GM19395 (cell line): ENCODE data around the gene PEX5L.

Experiments used
- ATAC-seq: cut with Tn5 transposase; IDR thresholded peaks from one replicate; pipeline ENCODE4 v1.9.1; 2021; ENCODE audit warnings: mild to moderate bottlenecking, moderate library complexity; ENCODE audit not compliant: unreplicated experiment

The PEX5L gene

DNA sequence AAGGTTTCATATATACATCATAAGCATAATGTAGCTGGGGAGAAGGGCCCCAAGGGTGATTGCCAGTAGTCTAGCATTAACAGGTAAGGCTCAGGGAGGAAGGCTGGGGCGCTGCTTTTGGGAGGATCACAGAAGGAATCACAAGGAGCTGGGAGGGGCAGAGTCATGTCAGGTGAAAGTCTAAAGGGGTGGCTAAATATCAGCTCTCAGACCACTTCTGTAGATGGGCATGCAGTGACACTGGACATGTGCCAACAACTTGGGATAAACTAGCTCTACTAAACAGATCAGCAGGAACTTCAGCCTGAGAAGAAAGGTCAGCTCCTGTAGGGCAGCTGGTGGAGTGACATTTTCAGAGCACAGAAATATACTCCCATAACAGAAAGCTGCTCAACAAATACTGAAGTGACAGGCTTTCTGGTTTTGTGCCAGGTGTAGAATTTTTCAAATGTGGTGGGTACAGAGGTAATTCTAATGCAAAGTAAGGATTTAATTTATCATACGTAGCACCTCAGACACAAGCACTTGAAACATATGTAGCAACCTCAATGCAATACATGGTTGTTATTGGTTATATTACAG is 79.4 kb downstream of the PEX5L start:
- no peak for ATAC-seq

DNA sequence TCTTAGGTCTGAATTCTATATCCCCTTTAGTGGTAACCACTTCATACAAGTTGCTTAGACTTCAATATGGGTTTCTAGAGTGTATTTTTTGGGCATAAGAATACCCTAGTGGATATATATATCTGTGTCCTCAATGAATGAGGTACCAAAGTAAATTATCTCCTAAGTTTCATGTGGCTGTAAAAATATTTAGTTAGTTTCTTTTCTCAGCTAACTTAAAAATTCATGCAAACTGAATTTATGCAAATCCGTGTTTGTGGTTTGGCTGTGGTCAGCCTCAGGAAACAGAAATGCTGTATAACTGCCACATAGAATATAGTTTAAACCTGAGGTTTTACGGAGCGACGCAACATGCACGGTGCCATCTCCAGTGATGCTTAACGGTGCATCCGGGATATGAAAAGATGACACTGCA is 80.3 kb downstream of the PEX5L start:
- peak; percentile 93 for ATAC-seq

DNA sequence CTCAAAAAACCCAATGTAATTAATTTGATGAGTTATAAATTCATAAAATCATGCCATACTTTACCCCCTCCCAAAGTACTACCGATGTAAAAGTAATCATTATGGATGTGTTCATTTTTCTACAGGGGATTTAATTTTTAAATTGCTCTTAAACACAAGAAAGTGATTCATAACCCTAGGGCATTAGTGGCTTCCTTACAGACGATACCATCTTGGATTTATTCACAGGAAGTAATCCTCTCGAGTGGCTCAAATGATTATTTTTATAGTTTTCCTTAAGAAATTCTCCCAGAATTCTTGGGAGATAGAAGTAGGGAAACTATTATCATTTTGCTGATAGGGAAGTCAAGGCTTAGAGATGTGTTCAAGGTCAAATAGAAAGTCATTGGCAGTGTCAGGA is 80.9 kb downstream of the PEX5L start:
- ATAC-seq: no peak

DNA sequence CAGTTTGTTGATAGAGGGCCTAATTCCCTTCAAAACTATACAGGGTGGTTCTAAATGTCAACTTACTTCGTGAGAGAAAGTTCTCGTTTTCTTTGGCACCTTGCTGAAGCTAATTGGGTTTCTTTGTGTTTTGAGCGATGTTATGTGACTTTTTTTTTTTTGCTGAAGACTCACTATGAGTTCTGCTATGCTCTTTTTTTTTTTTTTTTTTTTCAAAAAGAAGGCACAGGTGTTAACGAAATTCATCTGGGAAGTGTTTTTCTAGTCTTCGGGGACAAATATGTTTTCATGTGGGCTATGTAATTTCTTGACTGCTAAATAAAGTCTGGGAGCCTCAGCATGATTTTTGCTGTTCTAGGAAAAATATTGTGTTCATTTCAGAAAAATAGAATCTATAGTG is 81.5 kb downstream of the PEX5L start:
- ATAC-seq: no peak

DNA sequence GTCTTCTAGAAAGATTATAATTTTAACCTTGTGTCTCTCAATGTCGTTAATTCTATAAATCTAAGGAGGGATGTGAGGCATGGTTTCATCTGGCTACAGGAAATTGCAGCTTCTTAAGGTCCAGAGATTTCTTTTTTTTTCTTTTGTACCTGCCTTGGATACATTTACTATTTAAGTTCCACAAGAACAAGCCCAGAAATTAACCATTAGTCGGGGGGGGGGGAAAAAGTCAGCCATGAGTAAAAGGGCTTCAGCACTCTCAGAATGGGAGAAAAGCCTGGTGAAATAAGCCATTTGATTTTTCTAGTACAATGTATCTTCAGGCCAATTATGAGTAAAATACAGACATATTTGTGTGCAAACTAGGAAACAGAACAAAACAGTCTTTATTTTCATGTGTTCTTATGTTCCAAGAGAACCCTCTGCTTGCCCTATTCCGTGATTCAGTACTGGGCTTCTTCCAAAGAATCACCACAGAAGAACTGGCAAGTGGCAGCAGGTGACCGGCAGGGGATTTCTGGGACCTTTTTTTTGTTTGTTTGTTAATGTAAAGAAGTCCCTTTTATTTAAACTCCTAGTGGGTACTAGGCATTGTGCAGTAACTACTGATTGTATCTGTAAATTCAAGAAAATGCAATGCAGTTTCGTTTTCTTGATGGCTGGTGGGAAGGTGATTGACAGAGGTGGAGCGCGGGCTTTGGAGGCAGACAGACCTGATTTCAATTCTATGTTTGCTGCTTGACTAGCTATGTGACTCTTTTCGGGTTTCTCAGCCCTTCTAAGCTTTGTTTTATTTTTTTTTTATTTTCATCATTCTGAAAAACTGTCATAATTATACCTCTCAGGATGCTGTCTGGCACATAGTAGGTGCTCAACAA is 82.5 kb downstream of the PEX5L start:
- no peak for ATAC-seq

DNA sequence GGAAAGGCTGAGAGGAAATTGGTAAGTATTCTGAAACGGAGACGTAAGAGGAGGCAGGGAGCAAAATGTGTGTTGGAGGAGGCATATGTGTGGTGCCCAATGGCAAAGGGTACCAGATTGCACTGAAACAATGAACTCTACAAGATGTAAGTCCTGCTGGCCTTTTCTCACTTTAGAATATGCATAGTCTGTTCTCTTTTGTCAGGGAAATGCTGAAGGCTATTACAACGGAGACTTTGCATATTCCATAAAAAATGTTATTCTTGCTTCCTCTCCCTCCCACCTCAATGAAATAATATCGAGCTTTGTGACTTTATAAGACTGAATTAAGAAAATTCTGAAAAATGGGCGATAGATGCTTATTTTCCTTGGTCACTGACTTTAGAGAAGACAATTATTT is 85.9 kb downstream of the PEX5L start:
- ATAC-seq: no peak

DNA sequence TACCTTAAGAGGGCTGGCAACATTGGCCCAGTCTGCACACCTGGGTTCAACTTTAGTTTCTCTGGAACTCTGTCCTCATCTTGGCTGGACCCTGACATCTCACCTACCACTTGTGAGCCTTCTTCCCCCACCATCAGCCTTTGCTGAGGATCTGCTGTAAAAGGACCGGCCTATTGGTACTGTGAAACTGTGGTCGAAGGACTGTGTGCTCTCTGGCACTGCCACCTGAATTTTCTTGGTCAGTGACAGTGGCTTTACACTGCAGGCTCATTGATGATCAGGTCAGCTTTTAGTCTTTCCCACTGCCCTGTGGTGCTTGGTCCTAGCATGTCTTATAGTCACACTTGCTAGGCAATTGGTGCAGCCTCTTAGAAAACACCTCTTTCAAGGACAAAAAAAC is 86.9 kb downstream of the PEX5L start:
- peak; percentile 26 for ATAC-seq

DNA sequence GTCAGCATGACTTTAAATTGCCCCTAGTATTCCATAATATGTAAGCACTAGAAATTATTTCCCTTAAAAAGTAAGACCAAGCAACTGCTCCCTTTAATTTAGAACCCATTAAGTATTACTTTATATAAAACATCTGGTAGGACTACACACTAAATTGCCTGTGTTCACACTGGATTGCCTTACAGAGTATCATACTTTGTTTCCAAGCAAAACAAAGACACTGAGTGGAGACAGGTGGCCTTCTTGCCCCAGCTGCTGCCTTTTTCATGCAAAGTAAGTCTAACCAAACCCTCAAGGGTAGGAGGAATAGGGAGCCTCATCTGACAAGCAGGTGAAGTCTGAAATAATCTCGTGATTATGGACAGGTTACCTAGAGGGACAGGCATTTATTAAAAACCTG is 87.3 kb downstream of the PEX5L start:
- peak; percentile 83 for ATAC-seq

DNA sequence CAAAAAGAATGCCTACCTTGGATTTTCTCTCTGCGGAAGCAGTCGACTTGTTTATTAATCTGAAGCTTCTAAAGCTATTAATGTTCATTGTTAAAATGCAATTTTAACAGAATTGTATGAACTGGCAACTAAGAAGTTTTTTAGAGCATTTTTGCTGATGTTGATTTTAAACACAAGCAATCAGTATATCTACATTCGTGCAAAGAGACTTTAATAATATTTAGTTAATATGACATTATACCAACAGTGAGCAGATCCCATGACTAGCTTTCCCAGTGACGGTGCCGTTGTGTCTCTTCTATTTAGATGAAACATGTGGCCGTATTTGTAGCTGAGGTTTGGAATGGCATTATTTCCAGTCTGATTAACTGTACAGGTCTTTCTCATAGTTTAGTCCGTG is 88.0 kb downstream of the PEX5L start:
- no peak for ATAC-seq

DNA sequence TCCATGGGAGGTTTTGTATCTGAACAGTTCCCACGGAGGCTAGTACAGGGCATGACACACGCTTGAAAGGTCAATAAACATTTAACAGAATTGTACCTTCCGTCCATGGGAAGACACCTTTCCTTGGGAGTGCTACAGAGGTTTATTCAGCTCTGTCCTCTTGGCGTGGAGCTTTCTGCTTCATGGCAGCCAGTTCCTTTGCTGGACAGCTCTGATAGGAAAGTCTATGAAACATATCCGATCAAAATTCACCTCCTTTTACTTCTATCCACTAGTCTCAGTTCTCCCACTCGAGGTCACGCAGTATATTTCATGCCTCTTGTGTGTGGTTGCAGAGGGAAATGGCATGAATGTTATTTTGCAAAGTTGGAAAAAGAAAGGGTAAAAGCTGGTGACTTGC is 91.2 kb downstream of the PEX5L start:
- no peak for ATAC-seq

DNA sequence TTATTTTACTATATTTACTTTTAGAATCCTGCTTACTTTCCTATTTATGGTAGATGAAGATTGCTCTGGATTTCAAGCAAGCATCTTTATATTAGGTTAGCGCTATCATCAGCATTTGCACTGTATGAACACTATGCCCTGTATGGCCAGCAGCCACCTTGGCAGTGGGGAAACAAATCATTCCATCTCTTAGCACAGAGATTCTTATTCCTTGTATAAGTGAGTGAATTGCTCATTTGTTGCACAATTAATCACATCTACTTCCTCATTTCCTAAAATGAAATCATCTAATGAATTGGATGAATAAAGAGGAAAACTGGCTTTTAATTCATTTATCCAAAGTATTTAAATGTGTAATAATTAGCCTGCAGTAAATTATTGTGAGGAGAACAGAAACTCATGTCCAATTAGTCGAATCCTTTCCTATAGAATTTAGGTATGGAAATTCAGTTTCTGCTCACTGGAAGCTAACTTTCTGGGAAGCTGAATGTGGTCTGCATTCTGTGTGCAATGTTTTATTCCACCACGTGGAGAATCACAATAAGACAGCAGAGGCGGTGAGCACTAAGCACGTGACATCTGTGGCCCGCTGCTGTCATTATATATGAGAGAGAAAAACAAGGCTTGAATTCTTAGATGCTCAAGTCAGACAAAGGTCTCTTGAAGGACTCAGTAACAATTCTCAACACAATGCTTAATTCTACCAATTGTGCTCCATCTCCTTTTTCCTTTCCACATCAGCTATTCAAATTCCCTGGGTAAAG is 93.4 kb downstream of the PEX5L start:
- no peak for ATAC-seq

DNA sequence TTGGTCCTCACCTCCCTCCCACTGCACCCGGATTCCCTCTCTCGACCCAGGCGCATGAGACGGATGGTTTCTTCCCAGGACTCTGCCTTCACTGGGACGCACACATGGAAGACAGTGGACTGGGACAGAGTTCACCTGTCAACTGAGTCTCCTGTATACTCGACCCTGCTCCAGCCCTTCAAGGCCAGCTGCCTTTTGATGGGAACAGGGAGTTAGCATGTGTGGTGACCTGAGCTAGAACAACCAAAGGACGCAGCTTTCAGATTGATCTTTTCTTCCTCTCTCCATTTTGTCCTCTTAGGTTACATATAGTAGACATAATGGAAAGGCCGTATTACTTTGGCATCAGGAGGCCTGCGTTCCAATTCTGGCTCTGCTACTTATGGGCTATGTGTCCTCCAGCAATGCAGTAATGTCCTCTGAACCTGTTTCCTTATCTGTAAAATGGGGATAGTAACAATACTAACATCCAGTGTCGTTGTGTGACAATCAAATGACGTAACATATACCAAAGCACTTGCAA is 94.1 kb downstream of the PEX5L start:
- ATAC-seq: peak; percentile 38

DNA sequence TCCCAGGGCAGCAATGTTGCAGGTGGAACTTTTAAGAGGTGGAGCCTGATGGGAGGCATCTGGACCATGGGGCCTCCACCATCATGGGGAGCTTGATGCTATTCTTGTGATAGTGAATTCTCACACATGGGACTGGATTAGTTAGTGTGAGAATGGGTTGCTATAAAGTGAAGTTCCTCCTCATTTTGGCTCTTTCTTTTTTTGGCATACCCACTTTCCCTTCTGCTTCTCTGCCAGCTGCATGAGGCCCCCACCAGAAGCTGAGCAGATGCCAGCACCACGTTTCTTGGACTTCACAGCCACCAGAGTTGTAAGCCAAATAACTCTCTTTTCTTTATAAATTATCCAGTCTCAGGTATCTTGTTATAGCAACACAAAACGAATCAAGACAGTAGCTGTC is 101.0 kb downstream of the PEX5L start:
- no peak for ATAC-seq

DNA sequence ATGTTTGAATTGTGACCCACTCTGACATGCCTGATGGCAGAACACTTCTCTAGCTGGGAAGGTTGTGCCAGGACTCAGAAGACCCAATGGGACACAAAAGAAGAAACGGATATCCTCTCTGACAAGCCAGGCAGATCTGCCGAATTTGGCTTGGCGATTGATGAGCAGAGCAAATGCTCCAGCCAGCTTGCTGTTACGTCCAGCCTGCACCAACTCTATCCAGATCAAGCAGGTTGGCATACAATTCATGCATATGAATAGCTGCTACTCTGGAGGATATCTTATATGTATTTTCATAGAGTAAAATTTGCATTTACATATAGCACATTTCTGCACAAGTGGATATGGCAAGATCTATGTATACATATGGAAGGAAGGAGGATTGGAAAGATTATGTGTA is 102.8 kb downstream of the PEX5L start:
- ATAC-seq: no peak

DNA sequence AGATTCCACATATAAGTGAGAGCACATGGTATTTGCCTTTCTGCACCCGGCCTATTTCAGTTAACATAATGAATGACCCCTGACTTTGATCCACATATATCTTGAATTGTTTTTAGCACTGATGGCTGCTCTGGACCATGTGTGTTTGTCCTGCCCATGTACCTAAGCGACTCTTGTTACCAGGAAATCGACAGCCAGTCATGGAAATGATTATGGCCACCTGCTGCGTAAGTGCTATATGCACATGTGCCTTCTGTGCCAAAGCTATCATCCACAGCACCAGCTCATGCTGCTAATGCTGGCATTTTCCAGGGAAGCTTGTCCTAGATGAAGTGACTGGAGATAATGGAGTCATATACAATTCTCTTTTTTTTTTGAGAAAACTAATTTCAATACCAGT is 103.7 kb downstream of the PEX5L start:
- no peak for ATAC-seq

DNA sequence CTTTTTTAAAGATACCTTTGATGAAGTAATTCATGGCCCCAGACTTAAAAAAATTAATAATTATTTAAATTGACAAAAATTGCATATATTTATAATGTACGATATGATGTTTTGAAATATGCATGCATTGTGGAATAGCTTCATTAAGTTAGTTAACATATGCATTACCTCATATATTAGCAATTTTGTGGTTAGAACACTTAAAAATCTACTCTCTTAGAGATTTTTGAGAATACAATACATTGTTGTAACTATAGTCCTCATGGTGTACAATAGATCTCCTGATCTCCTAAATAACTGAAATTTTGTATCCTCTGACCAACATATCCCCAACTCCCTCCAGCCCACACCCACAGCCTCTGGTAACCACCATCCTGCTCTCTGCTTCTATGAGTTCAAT is 104.1 kb downstream of the PEX5L start:
- no peak for ATAC-seq

DNA sequence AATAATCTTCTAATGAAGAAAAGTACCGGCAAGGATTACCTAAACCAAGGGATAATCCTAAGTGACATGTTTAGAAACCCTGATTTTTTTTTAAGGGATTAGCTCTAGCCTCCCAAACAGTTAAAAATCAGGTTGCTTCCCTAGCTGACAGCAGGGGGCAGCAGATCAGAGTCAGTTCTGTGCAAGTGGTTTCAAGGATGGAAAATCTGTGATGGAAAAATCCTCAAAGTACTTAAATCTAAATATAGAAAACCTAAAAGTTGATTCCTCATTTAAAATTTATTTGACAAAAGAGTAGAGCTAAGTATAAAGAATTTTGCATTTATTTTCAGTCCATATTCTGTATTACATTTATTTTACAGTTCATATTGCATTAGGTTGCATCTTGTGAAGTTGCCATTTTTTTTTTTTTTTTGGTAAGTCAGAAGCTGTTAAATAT is 107.6 kb downstream of the PEX5L start:
- peak; percentile 69 for ATAC-seq

DNA sequence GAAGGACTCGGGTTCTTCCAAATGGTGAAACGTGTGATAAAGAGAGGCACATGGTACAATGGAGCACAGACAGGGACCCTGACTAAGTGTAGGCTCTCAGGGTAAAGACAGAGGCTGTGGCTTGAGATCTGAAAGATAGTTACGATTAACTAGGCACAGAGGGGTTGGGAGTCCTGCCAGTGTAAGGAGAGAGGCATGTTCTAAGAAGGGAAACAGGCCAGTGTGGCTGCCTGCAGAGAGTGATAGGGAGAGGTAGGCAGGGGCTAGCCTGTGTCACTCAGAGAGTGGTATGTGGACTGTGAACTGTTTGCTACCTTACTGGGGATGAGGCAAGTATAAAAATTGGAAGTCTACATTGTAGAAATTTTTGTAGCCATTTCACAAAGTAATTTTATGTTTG is 109.5 kb downstream of the PEX5L start:
- no peak for ATAC-seq

DNA sequence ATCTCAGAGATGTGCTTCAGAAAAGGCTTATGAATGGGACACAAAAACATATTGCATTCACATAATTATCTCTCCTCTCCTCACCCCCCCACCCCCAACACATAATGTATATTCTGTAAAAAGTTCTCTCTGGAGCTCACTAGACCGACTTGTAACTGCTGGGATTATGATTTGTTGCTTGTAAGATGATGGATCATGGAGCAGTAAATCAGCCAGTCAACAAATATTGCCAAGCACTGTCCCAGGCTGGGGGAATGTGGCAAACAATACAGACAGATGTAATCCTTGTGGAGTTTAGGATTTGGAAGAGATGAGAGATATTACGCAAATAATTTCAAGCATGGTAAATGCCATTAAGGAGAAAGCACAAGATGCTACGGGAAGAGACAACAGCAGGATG is 114.8 kb downstream of the PEX5L start:
- peak; percentile 9 for ATAC-seq

DNA sequence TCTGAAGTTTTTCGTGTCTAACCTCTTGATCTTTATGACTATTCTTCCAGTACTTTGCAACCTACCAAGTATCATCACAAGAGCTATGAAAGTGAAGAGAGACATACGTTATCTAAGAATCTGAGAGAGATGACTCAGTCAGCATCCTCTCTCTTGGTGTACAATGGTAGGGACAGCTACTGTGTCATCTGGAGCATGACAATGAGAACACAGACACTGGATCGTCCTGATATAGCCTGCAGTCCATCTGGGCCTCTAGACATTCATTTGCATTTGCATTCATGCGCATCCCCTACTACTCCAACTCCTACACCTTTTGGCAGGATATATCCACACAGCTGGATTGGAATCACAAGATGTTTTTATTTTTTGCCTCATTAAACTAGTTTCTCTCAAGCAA is 115.2 kb downstream of the PEX5L start:
- peak; percentile 99 for ATAC-seq

DNA sequence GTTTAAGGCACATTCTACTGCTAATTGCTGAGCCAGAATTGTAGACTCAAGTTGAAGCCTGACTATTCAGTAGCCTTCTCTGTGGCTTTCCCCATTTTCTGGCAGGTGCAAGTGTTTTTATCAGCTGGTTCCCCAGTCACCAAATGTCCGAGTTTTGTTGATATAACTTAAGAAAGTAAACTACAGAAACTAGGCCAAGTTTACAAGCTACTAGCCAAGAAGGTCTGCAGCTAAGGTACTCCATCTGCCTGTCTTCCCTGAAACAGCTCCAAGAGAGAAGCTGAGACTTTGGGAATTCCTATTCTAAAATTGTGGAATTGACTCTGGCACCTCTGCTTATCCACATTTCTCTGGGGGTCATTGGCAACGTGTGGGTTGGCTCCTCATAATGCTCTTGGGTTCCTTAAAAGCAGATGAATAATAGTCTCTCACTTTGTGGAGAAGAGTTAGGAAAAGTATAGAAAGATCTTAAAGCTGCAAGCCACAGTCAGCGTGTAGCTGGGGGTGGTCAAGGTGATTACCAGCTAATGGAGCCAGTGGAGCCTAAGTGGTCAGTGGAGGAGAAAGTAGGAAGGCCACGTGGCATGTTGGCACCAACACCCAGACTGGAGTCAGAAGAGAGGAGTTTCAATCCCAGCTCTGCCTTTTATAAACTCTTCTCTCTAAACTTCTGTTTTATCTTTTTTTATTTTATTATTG is 128.8 kb downstream of the PEX5L start:
- no peak for ATAC-seq
